ENCODE data around the gene CPED1.
"Not testable (repeated sequence)": the region's sequence is repeated elsewhere in the genome, so short reads cannot be mapped to it uniquely, and the experiment has no call there.

CPED1 gene

GRCh38 chr7:120997882-120998474 lies 9.5 kb downstream of the CPED1 start:
- no peak for DNase-seq

GRCh38 chr7:120998520-120998919 lies 10.0 kb downstream of the CPED1 start:
- no peak for DNase-seq

- DNase-seq: no peak
Observed at GRCh38 chr7:120998996-120999565, 10.6 kb downstream of the CPED1 start.

GRCh38 chr7:121000081-121000983 lies 11.8 kb downstream of the CPED1 start:
- no peak for DNase-seq

- no peak for DNase-seq
Observed at GRCh38 chr7:121001234-121001906, 12.9 kb downstream of the CPED1 start.

- no peak for DNase-seq
Observed at GRCh38 chr7:121002048-121002756, 13.7 kb downstream of the CPED1 start.

GRCh38 chr7:121002757-121003200 lies 14.3 kb downstream of the CPED1 start:
- DNase-seq: no peak

GRCh38 chr7:121003986-121004685 lies 15.6 kb downstream of the CPED1 start:
- DNase-seq: no peak

- not testable (repeated sequence) for DNase-seq
Observed at GRCh38 chr7:121005058-121005457, 16.5 kb downstream of the CPED1 start.

- DNase-seq: no peak
Observed at GRCh38 chr7:121005996-121006584, 17.6 kb downstream of the CPED1 start.

GRCh38 chr7:121006711-121007315 lies 18.3 kb downstream of the CPED1 start:
- no peak for DNase-seq

GRCh38 chr7:121008816-121009215 lies 20.3 kb downstream of the CPED1 start:
- no peak for DNase-seq

GRCh38 chr7:121011401-121011800 lies 22.9 kb downstream of the CPED1 start:
- no peak for DNase-seq

GRCh38 chr7:121012170-121012874 lies 23.8 kb downstream of the CPED1 start:
- no peak for DNase-seq

GRCh38 chr7:121012919-121013318 lies 24.4 kb downstream of the CPED1 start:
- DNase-seq: no peak

- no peak for DNase-seq
Observed at GRCh38 chr7:121015560-121015959, 27.0 kb downstream of the CPED1 start.

- DNase-seq: no peak
Observed at GRCh38 chr7:121016966-121017365, 28.5 kb downstream of the CPED1 start.

GRCh38 chr7:121017586-121017985 lies 29.1 kb downstream of the CPED1 start:
- no peak for DNase-seq

GRCh38 chr7:121019018-121019417 lies 30.5 kb downstream of the CPED1 start:
- DNase-seq: no peak

- no peak for DNase-seq
Observed at GRCh38 chr7:121020249-121020988, 31.9 kb downstream of the CPED1 start.
